Measurements from ENCODE around the gene PTN. TPM values are rescaled to one million over a fixed set of nuclear protein-coding genes. Genes with fewer than 3 reads are reported as not detected.

PTN gene, protein sequence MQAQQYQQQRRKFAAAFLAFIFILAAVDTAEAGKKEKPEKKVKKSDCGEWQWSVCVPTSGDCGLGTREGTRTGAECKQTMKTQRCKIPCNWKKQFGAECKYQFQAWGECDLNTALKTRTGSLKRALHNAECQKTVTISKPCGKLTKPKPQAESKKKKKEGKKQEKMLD
- total RNA-seq, result 4.4 and 7.7 TPM in 2 replicates

GRCh38 chr7:137343281-137343841 lies at the start of gene PTN:
Gene PTN (minus strand): TSS chr7:137343733. CDS start chr7:137254973, 88,760 bp downstream.

Data from smooth muscle cell of the umbilical artery (primary cell).